Sigmoid colon (tissue), 4 donors: ENCODE data around the gene MOB1A.

Experiments
- EP300 ChIP-seq, 4 donors: sonication (generic); formaldehyde crosslinking; IDR thresholded peaks; one replicate each; pipeline ENCODE4 v1.6.1; 2017; ENCODE audit warnings: antibody characterized with exemption in 4 of 4
- POLR2A ChIP-seq, 2 donors: fragments of 450-650 bp; IDR thresholded peaks; one replicate each; pipeline ENCODE4 v1.6.1; 2016; ENCODE audit warnings: antibody characterized with exemption in 2 of 2, mild to moderate bottlenecking in 2 of 2, moderate library complexity in 2 of 2
- POLR2AphosphoS5 ChIP-seq, 4 donors: sonication (generic); formaldehyde crosslinking; IDR thresholded peaks; one replicate each; pipeline ENCODE4 v1.6.1; 2017; ENCODE audit warnings: antibody characterized with exemption in 4 of 4
- TF ChIP-seq, protein P1 (sequence below), 4 experiments: fragments of 450-650 bp in 3 of 4; fragments of 200-600 bp in 1 of 4; IDR thresholded peaks; one replicate each; pipeline ENCODE4 v1.5.1; 2016 to 2019; ENCODE audit warnings: antibody characterized with exemption in 4 of 4, mild to moderate bottlenecking in 3 of 4, moderate library complexity in 2 of 4

DNA sequence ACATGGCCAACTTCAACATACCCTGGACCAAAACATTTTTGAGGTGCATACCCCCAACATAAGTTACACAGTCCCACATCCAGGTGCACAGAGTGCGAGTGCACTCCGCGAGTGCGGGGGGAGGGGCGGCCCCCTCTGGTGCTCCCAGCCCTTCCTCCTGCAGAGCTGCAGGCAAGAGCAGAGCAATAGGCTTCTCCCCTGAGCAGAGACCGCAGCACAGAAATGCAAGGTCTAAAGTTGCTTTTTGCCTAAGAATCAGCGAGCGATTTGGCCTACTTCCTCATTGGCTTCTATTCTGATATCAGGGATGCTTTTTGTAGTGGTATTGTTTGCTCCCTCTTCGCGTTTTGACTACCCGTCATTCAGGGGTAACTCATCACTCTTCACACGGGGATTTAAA, 71.6 kb downstream of the MOB1A start:
- no peak for TF ChIP-seq POLR2A (IDR thresholded peaks at IDR 0.05)
- no peak for TF ChIP-seq POLR2AphosphoS5 (IDR thresholded peaks at IDR 0.05)
- TF ChIP-seq, protein P1, sequence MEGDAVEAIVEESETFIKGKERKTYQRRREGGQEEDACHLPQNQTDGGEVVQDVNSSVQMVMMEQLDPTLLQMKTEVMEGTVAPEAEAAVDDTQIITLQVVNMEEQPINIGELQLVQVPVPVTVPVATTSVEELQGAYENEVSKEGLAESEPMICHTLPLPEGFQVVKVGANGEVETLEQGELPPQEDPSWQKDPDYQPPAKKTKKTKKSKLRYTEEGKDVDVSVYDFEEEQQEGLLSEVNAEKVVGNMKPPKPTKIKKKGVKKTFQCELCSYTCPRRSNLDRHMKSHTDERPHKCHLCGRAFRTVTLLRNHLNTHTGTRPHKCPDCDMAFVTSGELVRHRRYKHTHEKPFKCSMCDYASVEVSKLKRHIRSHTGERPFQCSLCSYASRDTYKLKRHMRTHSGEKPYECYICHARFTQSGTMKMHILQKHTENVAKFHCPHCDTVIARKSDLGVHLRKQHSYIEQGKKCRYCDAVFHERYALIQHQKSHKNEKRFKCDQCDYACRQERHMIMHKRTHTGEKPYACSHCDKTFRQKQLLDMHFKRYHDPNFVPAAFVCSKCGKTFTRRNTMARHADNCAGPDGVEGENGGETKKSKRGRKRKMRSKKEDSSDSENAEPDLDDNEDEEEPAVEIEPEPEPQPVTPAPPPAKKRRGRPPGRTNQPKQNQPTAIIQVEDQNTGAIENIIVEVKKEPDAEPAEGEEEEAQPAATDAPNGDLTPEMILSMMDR (IDR thresholded peaks at IDR 0.05), result no peak
- no peak for TF ChIP-seq EP300 (IDR thresholded peaks at IDR 0.05)
